HepG2 (cell line): ENCODE data around the gene PIGN. TPM values are rescaled to one million over a fixed set of nuclear protein-coding genes. Genes with fewer than 3 reads are reported as not detected.

Experiments
- ATAC-seq: fragments of 200-7000 bp; cut with Tn5 transposase; 3 replicates; pipeline ENCODE4 v1.9.1; 2020; ENCODE audit warnings: mild to moderate bottlenecking, moderate library complexity
- BruUV-seq: library from RNA; stranded (reverse); fragments of 400-500 nt; replicated peaks from 2 replicates; lab custom pipeline; 2021; lab: Mats Ljungman, UMichigan
- CTCF ChIA-PET: fragments of 300-600 bp; formaldehyde crosslinking; extraction: SDS; loops from one replicate; lab custom pipeline; 2021; ENCODE audit warnings: low total read pairs, inconsistent platforms, low intra/inter-chr PET ratio; lab: Yijun Ruan, JAX
- POLR2A ChIA-PET: fragments of 350-600 bp; sonication (Branson Sonifier 250); formaldehyde crosslinking; loops from one replicate; lab custom pipeline; 2020; ENCODE audit warnings: antibody characterized with exemption, inconsistent platforms; lab: Yijun Ruan, JAX
- DNase-seq: peaks from one replicate; pipeline ENCODE4 v3.0.0-alpha.2; 2015; ENCODE audit warnings: low spot score
- FAIRE-seq: peaks from 3 replicates; lab custom pipeline; 2011; peaks lifted over from hg19 to GRCh38; lab: Jason Lieb, UNC
- H2AFZ ChIP-seq: one replicate; pipeline ENCODE4 v1.6.1; 2011; ENCODE audit warnings: low read length, inconsistent platforms
- H3K27ac ChIP-seq: fragments of 300-600 bp; 3 replicates; pipeline ENCODE4 v1.8.0; 2011; ENCODE audit warnings: mixed run types, mild to moderate bottlenecking, mixed read lengths, low read length, inconsistent platforms; ENCODE audit not compliant: insufficient read depth; ENCODE audit errors: extremely low read length
- H3K27me3 ChIP-seq, 2 experiments: fragments of 200-600 bp in 1 of 2; 2 replicates in 1 of 2; 3 replicates in 1 of 2; pipeline versions ENCODE4 v1.6.0 to v1.8.0; 2011; ENCODE audit warnings: low read length in 2 of 2, mild to moderate bottlenecking in 2 of 2, moderate library complexity in 2 of 2, inconsistent platforms in 1 of 2; ENCODE audit not compliant: insufficient read depth in 2 of 2, control insufficient read depth in 1 of 2
- H3K36me3 ChIP-seq, 2 experiments: fragments of 200-600 bp in 1 of 2; replicated peaks in 1 of 2; 2 replicates in 1 of 2; 3 replicates in 1 of 2; pipeline versions ENCODE4 v1.5.1 to v1.8.0; 2011; ENCODE audit warnings: low read length in 2 of 2, inconsistent platforms in 1 of 2; ENCODE audit not compliant: insufficient read depth in 2 of 2, control insufficient read depth in 1 of 2
- H3K4me1 ChIP-seq: 2 replicates; pipeline ENCODE4 v1.5.1; 2012; ENCODE audit warnings: low read length, inconsistent platforms; ENCODE audit not compliant: insufficient read depth
- H3K4me2 ChIP-seq: 2 replicates; pipeline ENCODE4 v1.6.0; 2011; ENCODE audit warnings: low read depth, low read length, inconsistent platforms
- H3K4me3 ChIP-seq, 3 experiments: fragments of 200-600 bp in 1 of 3; sonication (generic), shearing (Covaris generic) in 1 of 3; replicated peaks in 1 of 3; 2 replicates each; pipeline ENCODE4 v1.5.1; 2011 to 2016; ENCODE audit warnings: low read length in 3 of 3, inconsistent platforms in 2 of 3, low read depth in 2 of 3, mild to moderate bottlenecking in 2 of 3, control low read depth in 1 of 3, mixed read lengths in 1 of 3; ENCODE audit not compliant: insufficient read depth in 1 of 3
- H3K79me2 ChIP-seq: one replicate; pipeline ENCODE4 v1.6.1; 2011; ENCODE audit warnings: low read length, inconsistent platforms; ENCODE audit not compliant: insufficient read depth
- H3K9ac ChIP-seq: 2 replicates; pipeline ENCODE4 v1.6.0; 2011; ENCODE audit warnings: mild to moderate bottlenecking, low read depth, low read length, inconsistent platforms; ENCODE audit not compliant: insufficient read depth
- H3K9me3 ChIP-seq: 2 replicates; pipeline ENCODE4 v1.5.1; 2012; ENCODE audit warnings: mild to moderate bottlenecking, low read length
- H4K20me1 ChIP-seq: 2 replicates; pipeline ENCODE4 v1.6.0; 2011; ENCODE audit warnings: inconsistent platforms, mild to moderate bottlenecking, low read length, moderate library complexity; ENCODE audit not compliant: insufficient read depth
- CC2D1A ChIP-seq: sonication (generic); formaldehyde crosslinking; IDR thresholded peaks from 2 replicates; pipeline ENCODE4 v1.8.1; 2023; ENCODE audit warnings: mild to moderate bottlenecking, missing genetic modification reagents
- CENPX ChIP-seq: sonication (generic); formaldehyde crosslinking; IDR thresholded peaks from 2 replicates; pipeline ENCODE4 v1.9.0; 2021; ENCODE audit warnings: mild to moderate bottlenecking, missing genetic modification reagents, moderate library complexity
- ELF4 ChIP-seq: sonication (generic); formaldehyde crosslinking; IDR thresholded peaks from 2 replicates; pipeline ENCODE4 v1.5.0; 2020; ENCODE audit warnings: missing genetic modification reagents, mild to moderate bottlenecking, moderate library complexity, borderline replicate concordance
- FOXA1 ChIP-seq, 2 experiments: fragments of 450-650 bp in 1 of 2; sonication (generic) in 1 of 2; formaldehyde crosslinking in 1 of 2; IDR thresholded peaks; 2 replicates each; pipeline versions ENCODE4 v1.4.0 to v1.6.1; 2016 to 2020; ENCODE audit warnings: missing genetic modification reagents in 1 of 2
- GATAD2A ChIP-seq: IDR thresholded peaks from 2 replicates; pipeline ENCODE4 v1.6.1; 2016
- HNRNPLL ChIP-seq: fragments of 200-400 bp; formaldehyde crosslinking; IDR thresholded peaks from 2 replicates; pipeline ENCODE4 v1.6.1; 2017; ENCODE audit warnings: mild to moderate bottlenecking, low read depth, low read length; ENCODE audit not compliant: poor library complexity, severe bottlenecking
- JARID2 ChIP-seq: sonication (generic); formaldehyde crosslinking; IDR thresholded peaks from 2 replicates; pipeline ENCODE4 v1.8.1; 2023; ENCODE audit warnings: missing genetic modification reagents, inconsistent platforms; ENCODE audit not compliant: insufficient replicate concordance
- JUN ChIP-seq: sonication (generic); formaldehyde crosslinking; IDR thresholded peaks from 2 replicates; pipeline ENCODE4 v1.4.0; 2020; ENCODE audit warnings: mild to moderate bottlenecking, missing genetic modification reagents
- MTA3 ChIP-seq: sonication (generic); formaldehyde crosslinking; IDR thresholded peaks from 2 replicates; pipeline ENCODE4 v1.4.0; 2020; ENCODE audit warnings: missing genetic modification reagents
- MXI1 ChIP-seq: IDR thresholded peaks from 3 replicates; pipeline ENCODE4 v1.6.1; 2012; ENCODE audit warnings: low read depth, low read length, inconsistent platforms, borderline replicate concordance
- NFATC3 ChIP-seq: sonication (generic); formaldehyde crosslinking; IDR thresholded peaks from 2 replicates; pipeline ENCODE4 v1.5.1; 2020; ENCODE audit warnings: mild to moderate bottlenecking, missing genetic modification reagents
- SPEN ChIP-seq: sonication (generic); formaldehyde crosslinking; IDR thresholded peaks from 2 replicates; pipeline ENCODE4 v1.5.1; 2020; ENCODE audit warnings: low read depth, mild to moderate bottlenecking, missing genetic modification reagents
- ZNF138 ChIP-seq: sonication (generic); formaldehyde crosslinking; IDR thresholded peaks from 2 replicates; pipeline ENCODE4 v1.5.0; 2020; ENCODE audit warnings: mild to moderate bottlenecking, low read depth, missing genetic modification reagents
- ZNF143 ChIP-seq: sonication (generic); formaldehyde crosslinking; IDR thresholded peaks from 2 replicates; pipeline ENCODE4 v1.4.0; 2020; ENCODE audit warnings: missing genetic modification reagents
- ZNF207 ChIP-seq: fragments of 450-650 bp; IDR thresholded peaks from 2 replicates; pipeline ENCODE4 v1.6.1; 2016; ENCODE audit warnings: antibody characterized with exemption, borderline replicate concordance
- ZNF296 ChIP-seq: sonication (generic); formaldehyde crosslinking; conservative IDR thresholded peaks from 2 replicates; pipeline ENCODE4 v1.5.0; 2020; ENCODE audit warnings: mild to moderate bottlenecking, missing genetic modification reagents
- ZNF891 ChIP-seq: sonication (generic); formaldehyde crosslinking; IDR thresholded peaks from 2 replicates; pipeline ENCODE4 v1.5.0; 2020; ENCODE audit warnings: mild to moderate bottlenecking, missing genetic modification reagents
- in situ Hi-C: cut with HindIII; loops from 2 replicates; pipeline ENCODE4 v1.10.0; 2017; ENCODE audit warnings: low pct_unique_long_range_greater_than_20kb; ENCODE audit not compliant: extremely low pct_ligation_motif_present
- intact Hi-C: fragments of 100-400 bp; cut with micrococcal nuclease; formaldehyde crosslinking; loops from one replicate; pipeline ENCODE4 v1.10.0; 2022; ENCODE audit not compliant: unreplicated experiment
- polyA plus RNA-seq, 8 experiments: library from polyadenylated mRNA; depleted of rRNA in 3 of 8; stranded (reverse) in 7 of 8; unstranded in 1 of 8; fragments of >200 nt; fragmentation: Illumina TruSeq in 4 of 8; extraction: Trizol in 4 of 8; gene quantifications; 2 replicates each; pipeline versions ENCODE4 v1.2.1 to v1.2.3, GENCODE V29; 2011 to 2016; ENCODE audit warnings: low read depth in 4 of 8, missing spikeins in 1 of 8, mixed read lengths in 1 of 8; ENCODE audit not compliant: insufficient read depth in 1 of 8
- total RNA-seq, 5 experiments: library from RNA; depleted of rRNA; stranded (reverse); fragments of >200 nt; fragmentation: Illumina TruSeq; extraction: Trizol; gene quantifications; 2 replicates each; pipeline ENCODE4 v1.2.3, GENCODE V29; 2016; ENCODE audit warnings: low read depth in 1 of 5
- TF ChIP-seq, protein P1 (sequence below): sonication (generic); formaldehyde crosslinking; IDR thresholded peaks from 2 replicates; pipeline ENCODE4 v1.8.0; 2022; ENCODE audit warnings: mild to moderate bottlenecking, missing genetic modification reagents, moderate library complexity
- TF ChIP-seq, protein P2 (sequence below): sonication (generic); formaldehyde crosslinking; IDR thresholded peaks from 2 replicates; pipeline ENCODE4 v1.4.0; 2020; ENCODE audit warnings: mild to moderate bottlenecking, missing genetic modification reagents
- TF ChIP-seq, protein P3 (sequence below): sonication (generic); formaldehyde crosslinking; IDR thresholded peaks from 2 replicates; pipeline ENCODE4 v1.8.0; 2022; ENCODE audit warnings: missing genetic modification reagents, low read depth, mild to moderate bottlenecking, borderline replicate concordance

The PIGN gene
- total and polyA plus RNA-seq, 2 of the 13 experiments (the other 11 are each of a cell fraction or from before 2014, with no cell fraction given), result 15.5 to 33.6 TPM

DNA sequence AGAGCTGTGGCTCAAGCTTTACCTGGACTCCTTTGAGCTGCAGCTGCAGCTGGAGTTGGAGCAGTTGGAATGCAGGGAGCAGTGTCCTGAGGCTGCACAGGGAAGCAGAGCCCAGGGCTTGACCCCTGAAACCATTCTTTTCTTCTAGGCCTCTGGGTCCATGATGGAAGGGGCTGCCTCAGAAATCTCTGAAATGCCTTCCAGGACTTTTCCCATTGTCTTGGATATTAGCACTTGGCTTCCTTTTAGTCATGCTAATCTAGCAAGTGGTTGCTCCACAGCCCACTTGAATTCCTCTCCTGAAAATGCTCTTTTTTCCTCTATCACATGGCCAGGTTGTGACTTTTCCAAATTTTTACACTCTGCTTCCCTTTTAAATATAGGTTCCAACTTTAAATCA is 185.5 kb downstream of the PIGN start (continued):
- no peak for TF ChIP-seq ELF4
- TF ChIP-seq CENPX, result no peak
- TF ChIP-seq ZNF207, result no peak
- no peak for TF ChIP-seq ZNF891 (CRISPR knock-in tag)
- TF ChIP-seq CC2D1A (CRISPR knock-in tag), result no peak
- no peak for TF ChIP-seq MTA3 (CRISPR knock-in tag)
- no peak for TF ChIP-seq ZNF143 (CRISPR knock-in tag)
- TF ChIP-seq, all 625 proteins: peak for 0

DNA sequence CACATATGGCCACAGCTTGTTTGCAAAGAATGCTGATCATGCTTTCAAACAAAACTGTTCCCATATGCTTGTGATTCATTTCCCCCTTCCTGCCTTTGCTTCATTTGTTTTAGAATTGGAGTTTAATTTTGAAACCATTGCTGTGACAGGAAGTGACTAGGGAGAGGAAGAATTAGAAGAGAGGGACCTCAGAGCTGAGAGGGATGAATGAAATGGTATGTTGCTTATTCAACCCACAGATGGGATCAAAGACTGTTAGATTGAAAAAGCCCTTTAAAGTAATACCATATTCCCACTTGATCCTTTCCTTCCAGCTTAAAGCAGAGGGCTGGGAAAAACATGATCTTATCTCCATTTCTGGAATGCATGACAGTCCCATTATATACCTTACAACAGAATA is 187.9 kb downstream of the PIGN start:
- H3K27ac ChIP-seq, result no peak overlapping the region
- no peaks in the 10 kb centered on the region for H3K27me3 ChIP-seq
- no peaks in the 10 kb centered on the region; the same call in 1 of the 2 replicates for H3K9me3 ChIP-seq
- H4K20me1 ChIP-seq, result no peaks in the 10 kb centered on the region
- H3K9ac ChIP-seq, result no peak overlapping the region
- TF ChIP-seq ZNF138, result no peak
- TF ChIP-seq, protein P1, sequence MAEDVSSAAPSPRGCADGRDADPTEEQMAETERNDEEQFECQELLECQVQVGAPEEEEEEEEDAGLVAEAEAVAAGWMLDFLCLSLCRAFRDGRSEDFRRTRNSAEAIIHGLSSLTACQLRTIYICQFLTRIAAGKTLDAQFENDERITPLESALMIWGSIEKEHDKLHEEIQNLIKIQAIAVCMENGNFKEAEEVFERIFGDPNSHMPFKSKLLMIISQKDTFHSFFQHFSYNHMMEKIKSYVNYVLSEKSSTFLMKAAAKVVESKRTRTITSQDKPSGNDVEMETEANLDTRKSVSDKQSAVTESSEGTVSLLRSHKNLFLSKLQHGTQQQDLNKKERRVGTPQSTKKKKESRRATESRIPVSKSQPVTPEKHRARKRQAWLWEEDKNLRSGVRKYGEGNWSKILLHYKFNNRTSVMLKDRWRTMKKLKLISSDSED (CRISPR knock-in tag), result no peak
- TF ChIP-seq SPEN, result no peak
- TF ChIP-seq JUN, result no peak
- TF ChIP-seq ZNF296 (CRISPR knock-in tag), result no peak
- TF ChIP-seq FOXA1 (IDR thresholded peaks at IDR 0.05), result no peak
- no peak for TF ChIP-seq FOXA1 (CRISPR knock-in tag; IDR thresholded peaks at IDR 0.05)
- no peak for TF ChIP-seq JARID2 (CRISPR knock-in tag)
- TF ChIP-seq, protein P2, sequence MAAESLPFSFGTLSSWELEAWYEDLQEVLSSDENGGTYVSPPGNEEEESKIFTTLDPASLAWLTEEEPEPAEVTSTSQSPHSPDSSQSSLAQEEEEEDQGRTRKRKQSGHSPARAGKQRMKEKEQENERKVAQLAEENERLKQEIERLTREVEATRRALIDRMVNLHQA (CRISPR knock-in tag), result no peak
- TF ChIP-seq MXI1, result no peak
- no peak for TF ChIP-seq NFATC3 (CRISPR knock-in tag)
- TF ChIP-seq GATAD2A (CRISPR knock-in tag), result no peak
- no peak for TF ChIP-seq HNRNPLL
- TF ChIP-seq, protein P3, sequence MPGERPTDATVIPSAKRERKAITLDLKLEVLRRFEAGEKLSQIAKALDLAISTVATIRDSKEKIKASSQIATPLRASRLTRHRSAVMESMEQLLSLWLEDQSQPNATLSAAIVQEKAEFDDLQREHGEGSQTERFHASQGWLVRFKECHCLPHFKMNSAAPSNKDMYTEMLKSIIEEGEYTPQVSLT, result no peak
- no peak overlapping the region for H2AFZ ChIP-seq
- in situ Hi-C loops (no loop called here), intact Hi-C loops (no loop called here)
- H3K4me2 ChIP-seq, result no peak overlapping the region
- ChIA-PET CTCF (no interaction called here), POLR2A (no interaction called here)
- H3K4me1 ChIP-seq, result no peaks in the 10 kb centered on the region
- H3K4me3 ChIP-seq, result no peak overlapping the region
- no TSS peak for BruUV-seq
- no peaks in the 10 kb centered on the region for H3K79me2 ChIP-seq
- no peak for FAIRE-seq
- DNase-seq, result no peak
- no peak for ATAC-seq
- no peaks in the 10 kb centered on the region for H3K36me3 ChIP-seq
